Mucosa of rectum (tissue), 2 donors: Measurements from ENCODE around the gene HEPHL1.
A peak's percentile ranks its signal among the peaks of the same experiment; 100 is the strongest.

Source experiments
- H3K27ac ChIP-seq, 2 donors: one replicate each; pipeline ENCODE4 v1.7.0; 2013; ENCODE audit warnings: inconsistent platforms in 2 of 2, low read depth in 2 of 2, low read length in 2 of 2
- H3K27me3 ChIP-seq, 2 donors: one replicate each; pipeline ENCODE4 v1.7.0; 2013; ENCODE audit warnings: low read length in 2 of 2; ENCODE audit not compliant: control insufficient read depth in 2 of 2, insufficient read depth in 2 of 2
- H3K36me3 ChIP-seq, 2 donors: one replicate each; pipeline ENCODE4 v1.7.0; 2013; ENCODE audit warnings: low read length in 2 of 2; ENCODE audit not compliant: control insufficient read depth in 2 of 2, insufficient read depth in 2 of 2
- H3K4me1 ChIP-seq, 2 donors: one replicate each; pipeline ENCODE4 v1.7.0; 2013; ENCODE audit warnings: low read length in 2 of 2, mild to moderate bottlenecking in 1 of 2; ENCODE audit not compliant: control insufficient read depth in 2 of 2, insufficient read depth in 2 of 2
- H3K4me3 ChIP-seq, 2 donors: one replicate each; pipeline ENCODE4 v1.7.0; 2013; ENCODE audit warnings: low read length in 2 of 2
- H3K9ac ChIP-seq, 2 donors: one replicate each; pipeline ENCODE4 v1.7.0; 2013; ENCODE audit warnings: low read length in 2 of 2, low read depth in 1 of 2, mild to moderate bottlenecking in 1 of 2
- H3K9me3 ChIP-seq, 2 donors: one replicate each; pipeline ENCODE4 v1.7.0; 2013; ENCODE audit warnings: low read length in 2 of 2; ENCODE audit not compliant: control insufficient read depth in 2 of 2
- donor health status: healthy.
- donor health status: Normal muscosa, but diverticular disease.

Gene HEPHL1

DNA sequence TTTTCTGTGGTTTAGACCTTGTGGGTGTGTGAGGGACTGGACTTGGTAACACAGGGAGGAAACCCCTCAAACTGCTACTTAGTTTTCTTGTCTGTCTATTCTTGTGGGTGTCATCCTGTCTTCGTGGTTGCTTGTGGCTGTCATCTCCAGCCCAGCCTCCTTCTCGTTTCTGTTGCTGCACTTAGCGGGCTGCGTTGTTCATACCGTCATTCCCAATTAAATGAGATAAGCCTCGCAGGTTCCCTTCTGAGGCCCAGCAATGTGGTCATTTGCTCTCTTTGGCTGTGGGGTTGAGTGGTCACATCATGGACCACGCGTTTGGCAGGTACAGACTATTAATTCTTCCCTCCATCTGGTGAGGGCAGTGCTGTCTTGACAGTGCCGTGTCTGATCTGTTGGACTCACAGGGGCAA, 126.3 kb downstream of the HEPHL1 start:
- Histone ChIP-seq H3K4me1 (peaks cover 0 to 4% of the 10 kb centered on the region in 2 donors), H3K4me3 (no peak overlapping the region), H3K36me3 (no peaks in the 10 kb centered on the region), H3K9me3 (no peaks in the 10 kb centered on the region), H3K27me3 (no peaks in the 10 kb centered on the region), H3K9ac (no peak overlapping the region), H3K27ac (no peak overlapping the region)

DNA sequence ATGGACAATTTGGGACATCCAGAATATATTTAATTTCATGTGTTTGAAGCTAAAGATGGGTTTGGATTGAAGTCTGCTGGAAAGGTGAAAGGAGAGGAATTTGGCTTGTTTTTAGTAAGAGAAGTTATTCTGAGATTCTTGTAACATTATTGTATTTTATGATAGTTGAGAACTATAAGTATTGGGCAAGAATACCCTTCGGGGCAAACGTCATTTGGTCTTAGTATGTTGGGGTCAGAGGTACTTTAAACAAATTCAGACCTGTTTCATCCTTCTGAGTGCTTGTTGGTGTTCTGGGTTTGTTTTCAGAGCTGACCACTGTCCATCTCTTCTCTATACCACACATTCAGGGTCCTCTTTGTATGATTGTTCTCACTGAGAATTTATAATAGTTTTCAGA, 127.0 kb downstream of the HEPHL1 start:
- Histone ChIP-seq H3K9ac (no peak overlapping the region), H3K27ac (no peak overlapping the region), H3K36me3 (no peaks in the 10 kb centered on the region), H3K4me3 (no peak overlapping the region), H3K4me1 (peaks cover 0 to 7% of the 10 kb centered on the region in 2 donors), H3K9me3 (no peaks in the 10 kb centered on the region), H3K27me3 (no peaks in the 10 kb centered on the region)

DNA sequence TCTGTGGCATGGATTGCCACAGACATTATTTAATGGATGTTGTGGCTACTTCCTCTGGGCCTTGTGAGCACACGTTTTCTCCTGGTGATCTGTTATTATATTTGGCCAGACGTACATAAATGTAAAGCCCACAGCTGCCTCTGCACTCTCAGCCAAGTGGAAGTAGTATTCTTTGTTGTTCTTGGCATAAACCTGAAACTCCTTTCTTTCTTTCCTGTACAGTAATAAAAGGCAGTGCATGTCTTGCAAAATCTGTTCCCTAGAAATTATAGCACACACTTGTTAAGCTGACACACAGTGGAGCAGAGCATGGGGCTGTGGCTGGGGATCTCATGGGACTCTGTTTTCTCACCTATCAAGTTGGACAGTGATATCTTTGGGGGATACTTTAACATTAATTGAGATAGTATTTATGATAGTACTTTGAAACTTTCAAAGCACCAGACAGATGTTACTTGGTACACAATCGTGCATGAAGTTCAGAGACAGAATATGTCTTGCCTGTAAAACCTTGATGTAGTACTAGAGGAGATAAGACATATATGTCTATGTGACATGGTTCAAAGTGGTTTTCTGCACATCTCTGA, 128.4 kb downstream of the HEPHL1 start:
- Histone ChIP-seq H3K9ac (no peak overlapping the region), H3K27me3 (no peaks in the 10 kb centered on the region), H3K4me3 (no peak overlapping the region), H3K4me1 (peaks cover 0 to 7% of the 10 kb centered on the region in 2 donors), H3K9me3 (no peaks in the 10 kb centered on the region), H3K36me3 (no peaks in the 10 kb centered on the region), H3K27ac (no peak overlapping the region)

DNA sequence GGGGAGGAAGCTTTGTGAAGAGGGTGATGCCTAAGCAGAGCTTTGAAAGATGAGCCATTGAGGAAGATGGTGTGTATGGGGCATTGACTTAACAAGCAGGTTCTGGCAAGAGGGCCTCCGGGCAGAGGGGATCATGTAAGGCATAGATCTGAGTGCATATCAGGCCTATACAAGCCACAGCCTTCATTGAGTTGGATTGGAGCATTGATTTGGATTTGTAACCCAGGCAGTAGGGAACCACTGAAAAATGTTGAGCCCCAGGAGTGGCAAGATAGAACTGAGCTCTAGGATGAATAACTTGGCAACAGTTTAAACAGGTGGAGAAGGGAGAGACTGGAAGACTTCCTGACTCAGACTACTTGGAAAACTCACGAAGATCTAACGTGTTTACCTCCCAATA, 128.9 kb downstream of the HEPHL1 start:
- H3K4me1 ChIP-seq, result peaks cover 0 to 7% of the 10 kb centered on the region in 2 donors
- H3K4me3 ChIP-seq, result no peak overlapping the region
- no peak overlapping the region for H3K9ac ChIP-seq
- no peaks in the 10 kb centered on the region for H3K27me3 ChIP-seq
- H3K9me3 ChIP-seq, result no peaks in the 10 kb centered on the region
- H3K27ac ChIP-seq, result no peak overlapping the region
- no peaks in the 10 kb centered on the region for H3K36me3 ChIP-seq

DNA sequence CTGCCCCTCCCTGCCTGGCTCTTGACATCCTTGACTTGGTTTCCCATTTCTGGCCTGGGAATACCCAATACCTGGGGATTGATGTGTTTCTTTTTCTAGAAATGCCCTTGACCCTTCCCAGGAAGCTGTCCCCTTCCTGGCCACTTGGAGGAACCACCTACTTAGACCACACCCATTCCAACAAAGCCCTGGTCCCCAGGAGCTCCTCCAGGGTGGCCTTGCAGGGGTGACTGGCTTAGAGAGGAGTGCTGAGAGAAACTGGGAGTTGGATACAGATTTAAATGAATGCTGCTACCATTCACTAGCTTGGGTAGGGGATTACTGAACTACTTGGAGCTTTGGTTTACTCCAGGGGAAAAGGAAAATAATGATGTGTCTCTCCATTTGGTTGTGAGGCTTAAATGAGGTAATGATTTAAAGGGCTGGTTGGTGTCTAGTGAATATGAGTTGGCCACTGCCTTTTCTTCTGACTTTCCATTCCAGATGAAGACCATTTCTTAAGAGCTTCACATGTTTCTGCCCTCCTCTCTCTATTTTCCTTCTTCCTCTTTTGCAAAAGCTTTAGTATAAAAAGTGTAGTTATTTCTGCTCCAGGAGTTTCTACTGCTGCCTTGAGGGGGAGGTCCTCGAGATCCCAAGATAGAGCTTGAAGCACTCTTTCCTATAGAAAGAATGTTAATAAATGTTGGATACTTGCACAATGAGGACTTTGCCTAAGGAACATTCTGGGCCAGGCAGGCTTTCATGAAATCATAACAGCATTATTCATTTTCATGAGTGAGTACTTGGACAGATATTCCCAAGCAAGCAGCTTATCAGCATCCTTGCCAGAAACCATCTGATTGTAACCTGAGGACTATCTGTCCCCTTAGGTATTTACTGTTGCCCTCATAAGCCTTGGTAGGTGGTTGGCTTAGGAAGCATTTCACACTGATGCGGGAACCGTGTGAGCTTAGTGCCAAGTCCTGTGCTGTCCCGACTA, 129.8 kb downstream of the HEPHL1 start:
- H3K4me3 ChIP-seq, result no peak overlapping the region
- H3K36me3 ChIP-seq, result no peaks in the 10 kb centered on the region
- H3K4me1 ChIP-seq, result peaks cover 0 to 7% of the 10 kb centered on the region in 2 donors
- H3K27me3 ChIP-seq, result no peaks in the 10 kb centered on the region
- no peak overlapping the region for H3K27ac ChIP-seq
- H3K9me3 ChIP-seq, result no peaks in the 10 kb centered on the region
- no peak overlapping the region for H3K9ac ChIP-seq

DNA sequence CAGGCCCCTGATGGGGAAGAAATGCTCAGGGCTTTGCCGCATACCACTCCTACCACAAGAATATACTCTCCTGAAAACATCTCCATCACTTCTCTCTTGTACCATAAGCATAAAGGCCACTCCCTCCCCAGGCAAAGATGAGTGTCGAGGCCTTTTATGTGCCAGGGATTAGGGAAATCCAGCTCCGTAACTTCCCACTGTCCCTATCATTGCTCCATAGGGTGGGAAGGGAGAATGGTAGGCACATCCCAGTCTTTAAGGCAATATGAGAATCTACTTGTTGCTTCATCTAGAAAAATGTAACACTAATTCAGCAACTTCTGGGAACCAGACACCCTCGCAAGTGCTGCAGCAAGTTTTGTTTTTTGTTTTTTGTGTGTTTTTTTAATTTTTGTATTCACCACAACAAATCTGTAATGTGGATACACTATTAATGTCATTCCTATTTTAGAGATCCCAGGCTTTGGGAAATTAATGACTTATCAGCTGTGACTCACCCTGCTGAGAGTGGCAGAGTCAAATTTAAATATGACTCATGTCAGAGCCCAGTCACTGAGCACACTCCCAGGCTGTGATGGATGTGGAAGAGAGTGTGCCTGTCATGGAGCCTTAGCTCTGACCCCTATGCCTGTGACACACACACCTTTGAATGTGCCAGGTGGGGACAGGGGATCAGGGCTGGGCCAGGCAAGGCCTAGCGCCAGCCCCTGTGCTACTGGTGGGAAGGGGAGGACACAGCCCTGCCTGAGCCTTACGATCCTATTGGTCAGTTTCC, 130.9 kb downstream of the HEPHL1 start:
- no peaks in the 10 kb centered on the region for H3K36me3 ChIP-seq
- H3K27me3 ChIP-seq, result no peaks in the 10 kb centered on the region
- H3K27ac ChIP-seq, result peak overlapping the region; percentile 6 to 46
- H3K4me1 ChIP-seq, result peaks cover 0 to 7% of the 10 kb centered on the region in 2 donors
- no peaks in the 10 kb centered on the region for H3K9me3 ChIP-seq
- no peak overlapping the region for H3K9ac ChIP-seq
- H3K4me3 ChIP-seq, result no peak overlapping the region

DNA sequence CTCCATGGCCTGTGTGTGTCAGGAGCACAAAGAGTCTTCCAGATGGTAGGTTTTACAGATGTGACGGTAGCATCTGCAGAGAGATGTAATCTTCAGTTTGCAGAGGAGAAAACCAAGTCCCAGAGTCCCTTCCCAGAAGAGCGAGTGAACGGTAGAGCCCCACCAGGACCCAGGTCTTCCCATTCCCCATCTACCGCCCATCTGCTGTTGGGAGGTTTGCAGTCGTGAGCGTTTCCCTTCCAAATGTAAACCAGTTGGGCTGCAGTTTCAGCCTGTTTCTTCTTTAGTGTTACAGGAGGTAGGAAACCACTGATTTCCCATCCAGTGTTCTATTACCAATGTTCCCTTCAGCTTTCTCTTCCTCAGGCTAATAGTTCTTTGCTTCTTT, 131.5 kb downstream of the HEPHL1 start:
- Histone ChIP-seq H3K4me1 (peaks cover 0 to 7% of the 10 kb centered on the region in 2 donors), H3K9ac (no peak overlapping the region), H3K27me3 (no peaks in the 10 kb centered on the region), H3K27ac (peak overlapping the region; percentile 6 to 46), H3K36me3 (no peaks in the 10 kb centered on the region), H3K4me3 (no peak overlapping the region), H3K9me3 (no peaks in the 10 kb centered on the region)

DNA sequence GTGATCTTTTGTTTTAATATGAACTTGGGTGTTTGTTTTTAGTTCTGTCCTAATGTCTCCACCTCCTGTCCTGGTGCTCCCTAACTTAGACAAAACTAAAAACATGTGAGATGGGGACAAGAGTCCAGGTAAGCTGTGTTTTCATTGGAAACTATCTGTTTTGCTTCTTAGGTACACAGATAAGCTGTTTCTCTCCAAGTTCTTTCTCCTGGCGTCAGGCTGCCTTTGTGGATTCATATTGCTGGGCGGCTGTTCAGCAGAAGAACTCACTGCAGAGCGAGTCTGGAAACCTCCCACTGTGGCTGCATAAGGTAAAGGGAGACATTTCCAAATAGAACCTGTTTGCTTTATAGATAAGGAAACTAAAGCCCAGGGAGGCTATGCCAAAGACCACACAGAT, 132.2 kb downstream of the HEPHL1 start:
- H3K9ac ChIP-seq, result no peak overlapping the region
- H3K9me3 ChIP-seq, result no peaks in the 10 kb centered on the region
- no peaks in the 10 kb centered on the region for H3K36me3 ChIP-seq
- H3K4me3 ChIP-seq, result no peak overlapping the region
- peaks cover 0 to 7% of the 10 kb centered on the region in 2 donors for H3K4me1 ChIP-seq
- H3K27ac ChIP-seq, result no peak overlapping the region
- H3K27me3 ChIP-seq, result no peaks in the 10 kb centered on the region

DNA sequence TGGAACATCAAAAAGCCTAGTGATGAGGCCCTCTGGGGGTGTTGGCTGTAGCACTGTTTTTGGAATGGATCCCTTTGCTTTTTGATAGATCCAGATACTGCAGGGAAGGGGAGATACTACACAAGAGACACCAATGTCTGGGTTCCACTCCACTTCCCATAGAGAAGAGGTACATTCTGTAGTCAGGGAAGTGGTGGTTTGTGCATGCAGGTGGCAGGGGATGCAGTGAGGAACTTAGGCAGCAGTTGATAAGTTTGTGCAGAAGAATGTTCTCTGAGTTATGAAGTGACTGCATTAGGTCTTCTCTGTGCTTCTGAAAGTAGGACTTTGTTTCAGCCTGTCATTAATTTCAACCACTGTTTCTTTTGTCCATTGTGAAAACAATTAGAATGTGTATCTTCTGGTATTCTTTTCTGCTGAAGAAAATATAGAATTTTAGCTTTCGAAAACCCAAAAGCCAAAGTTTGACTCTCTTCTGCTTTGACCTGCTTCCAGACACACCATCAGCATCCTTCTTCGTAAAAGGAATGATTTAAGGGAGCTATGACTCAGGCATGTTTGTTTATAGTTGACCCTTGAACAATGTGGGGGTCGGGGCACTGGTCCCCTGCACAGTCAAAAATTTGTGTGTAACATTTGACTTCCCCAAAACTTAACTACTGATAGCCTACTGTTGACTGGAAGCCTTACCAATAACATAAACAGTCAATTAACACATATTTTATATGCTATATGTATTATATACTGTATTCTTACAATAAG, 133.1 kb downstream of the HEPHL1 start:
- H3K4me1 ChIP-seq, result peaks cover 0 to 4% of the 10 kb centered on the region in 2 donors
- no peaks in the 10 kb centered on the region for H3K9me3 ChIP-seq
- H3K36me3 ChIP-seq, result no peaks in the 10 kb centered on the region
- no peak overlapping the region for H3K9ac ChIP-seq
- H3K4me3 ChIP-seq, result no peak overlapping the region
- no peak overlapping the region for H3K27ac ChIP-seq
- no peaks in the 10 kb centered on the region for H3K27me3 ChIP-seq
